GF-D8 (cell line): ENCODE data around the gene TRAF7.
A peak's percentile ranks its signal among the peaks of the same experiment; 100 is the strongest.

Experiments used
- DNase-seq: peaks from one replicate; lab custom pipeline; 2025; lab: John Stamatoyannopoulos, UW

Gene TRAF7

GRCh38 chr16:2216330-2216729, 60.7 kb downstream of the TRAF7 start:
- no peak for DNase-seq

GRCh38 chr16:2223221-2223941, 67.8 kb downstream of the TRAF7 start, which contains the start of gene E4F1:
Gene E4F1 (plus strand): TSS chr16:2223591. CDS start chr16:2223614, 23 bp downstream.
- peak; percentile 97 for DNase-seq

GRCh38 chr16:2223942-2224486, 68.4 kb downstream of the TRAF7 start:
- no peak for DNase-seq

- DNase-seq = no peak
Measured at GRCh38 chr16:2226245-2226793, 70.7 kb downstream of the TRAF7 start.

- DNase-seq = no peak
Measured at GRCh38 chr16:2226918-2227317, 71.3 kb downstream of the TRAF7 start.
